T-cell (primary cell): ENCODE results near the gene ASB2. TPM values are rescaled to one million over a fixed set of nuclear protein-coding genes. Genes with fewer than 3 reads are reported as not detected.

Experiments used
- ATAC-seq, 4 experiments: fragments of 200-7000 bp in 3 of 4; fragments of 150-1000 bp in 1 of 4; cut with Tn5 transposase; replicated peaks in 1 of 4; 1 replicate in 3 of 4; 2 replicates in 1 of 4; pipeline ENCODE4 v1.10.0; 2021; ENCODE audit warnings: moderate library complexity in 3 of 4, mild to moderate bottlenecking in 2 of 4, moderate number of reproducible peaks in 1 of 4
- CTCF ChIA-PET, 2 donors: fragments of 300-600 bp; sonication (Branson Sonifier 250); formaldehyde crosslinking; loops; one replicate each; lab custom pipeline; 2022; ENCODE audit warnings: antibody characterized with exemption in 2 of 2; lab: Charles Lee
- POLR2A ChIA-PET, 2 donors: fragments of 300-600 bp; sonication (Branson Sonifier 250); formaldehyde crosslinking; loops; one replicate each; lab custom pipeline; 2022; ENCODE audit warnings: antibody characterized with exemption in 2 of 2; lab: Charles Lee
- DNase-seq, 35 experiments: peaks; one replicate each; pipeline versions ENCODE4 v3.0.0 to v3.0.0-alpha.2; 2013 to 2023
- H3K27ac ChIP-seq: one replicate; pipeline ENCODE4 v1.5.1; 2013; ENCODE audit warnings: low read length
- H3K27me3 ChIP-seq, 2 experiments: replicated peaks in 1 of 2; 1 replicate in 1 of 2; 2 replicates in 1 of 2; pipeline versions ENCODE4 v1.6.1 to v1.7.0; 2013; ENCODE audit warnings: low read length in 1 of 2, mixed read lengths in 1 of 2; ENCODE audit not compliant: control insufficient read depth in 2 of 2, insufficient read depth in 2 of 2; ENCODE audit errors: extremely low read depth in 1 of 2
- H3K36me3 ChIP-seq, 2 donors: 1 replicate in 1 of 2; 2 replicates in 1 of 2; pipeline versions ENCODE4 v1.6.1 to v1.7.0; 2013; ENCODE audit warnings: low read length in 1 of 2; ENCODE audit not compliant: control insufficient read depth in 2 of 2, insufficient read depth in 1 of 2; ENCODE audit errors: extremely low read depth in 1 of 2
- H3K4me1 ChIP-seq, 2 experiments: 1 replicate in 1 of 2; 2 replicates in 1 of 2; pipeline versions ENCODE4 v1.6.1 to v1.7.0; 2013; ENCODE audit warnings: low read length in 2 of 2, mixed read lengths in 1 of 2; ENCODE audit not compliant: insufficient read depth in 2 of 2, control insufficient read depth in 1 of 2; ENCODE audit errors: extremely low read depth in 1 of 2
- H3K4me3 ChIP-seq, 2 donors: 1 replicate in 1 of 2; 2 replicates in 1 of 2; pipeline versions ENCODE4 v1.5.1 to v1.7.0; 2013; ENCODE audit warnings: mild to moderate bottlenecking in 2 of 2, low read length in 1 of 2, moderate library complexity in 1 of 2; ENCODE audit not compliant: control insufficient read depth in 1 of 2; ENCODE audit errors: extremely low read depth in 1 of 2
- H3K9me3 ChIP-seq: 2 replicates; pipeline ENCODE4 v1.7.0; 2013
- H3K27ac Mint-ChIP-seq, 2 donors: one replicate each; pipeline ENCODE4 v1.8.0; 2020 to 2021; ENCODE audit warnings: mild to moderate bottlenecking in 2 of 2, mixed read lengths in 2 of 2
- H3K27me3 Mint-ChIP-seq, 2 donors: one replicate each; pipeline ENCODE4 v1.8.0; 2021 to 2022; ENCODE audit warnings: mixed read lengths in 2 of 2
- H3K36me3 Mint-ChIP-seq: one replicate; pipeline ENCODE4 v1.8.0; 2021; ENCODE audit warnings: mixed read lengths
- H3K4me1 Mint-ChIP-seq, 3 donors: one replicate each; pipeline ENCODE4 v1.8.0; 2020 to 2022; ENCODE audit warnings: mixed read lengths in 3 of 3, mild to moderate bottlenecking in 1 of 3
- H3K4me3 Mint-ChIP-seq, 3 donors: one replicate each; pipeline ENCODE4 v1.8.0; 2020 to 2022; ENCODE audit warnings: mild to moderate bottlenecking in 3 of 3, mixed read lengths in 3 of 3, moderate library complexity in 3 of 3
- H3K9me3 Mint-ChIP-seq, 3 donors: one replicate each; pipeline ENCODE4 v1.8.0; 2020 to 2022; ENCODE audit warnings: mixed read lengths in 3 of 3
- WGBS: methylation state at CpG from one replicate; pipeline ENCODE4 v1.1.5; 2013; ENCODE audit warnings: missing lambda C conversion rate; ENCODE audit not compliant: insufficient coverage; 5-methylcytosine and 5-hydroxymethylcytosine counted together
- total RNA-seq, 35 experiments: library from RNA in 6 of 35; stranded (reverse) in 6 of 35; fragments of 120-200 nt in 1 of 35; gene quantifications; one replicate each; pipeline versions ENCODE4 v1.2.1 to v1.2.4 and lab custom pipeline; 2013 to 2026

Gene ASB2
- total RNA-seq, 5 donors from 2014 or later (not counting 1 experiment from before 2014, with no cell fraction given), result 2.7 to 5.4 (median 3.3) TPM

- peaks cover 0 to 13% of the 10 kb centered on the region in 2 experiments for H3K27me3 ChIP-seq
- H3K9me3 ChIP-seq, result no peaks in the 10 kb centered on the region
- no peak overlapping the region for H3K27ac Mint-ChIP-seq
- DNase-seq (no peak), ATAC-seq (no peak)
- CTCF ChIA-PET, result interaction anchor here in 1 of 2 donors (0.6 kb wide), 1 partner anchor 265 kb away, joined by 3 read pairs; no protein-coding TSS in a partner anchor
- H3K36me3 ChIP-seq, result no peaks in the 10 kb centered on the region
- 73% methylated on average over 5 of the region's 18 CpGs for WGBS
- peaks cover 4 to 5% (median 4%) of the 10 kb centered on the region in 3 donors for H3K9me3 Mint-ChIP-seq
- no peak overlapping the region for H3K4me3 ChIP-seq
- H3K27me3 Mint-ChIP-seq, result peaks cover 0 to 6% of the 10 kb centered on the region in 2 donors
- H3K27ac ChIP-seq, result no peak overlapping the region
- POLR2A ChIA-PET, result no interaction called here
- H3K4me3 Mint-ChIP-seq, result no peak overlapping the region
- no peaks in the 10 kb centered on the region for H3K4me1 Mint-ChIP-seq
- H3K4me1 ChIP-seq, result no peaks in the 10 kb centered on the region
- no peaks in the 10 kb centered on the region for H3K36me3 Mint-ChIP-seq
Observed at GRCh38 chr14:93921001-93921806, 55.2 kb downstream of the ASB2 start.

DNA sequence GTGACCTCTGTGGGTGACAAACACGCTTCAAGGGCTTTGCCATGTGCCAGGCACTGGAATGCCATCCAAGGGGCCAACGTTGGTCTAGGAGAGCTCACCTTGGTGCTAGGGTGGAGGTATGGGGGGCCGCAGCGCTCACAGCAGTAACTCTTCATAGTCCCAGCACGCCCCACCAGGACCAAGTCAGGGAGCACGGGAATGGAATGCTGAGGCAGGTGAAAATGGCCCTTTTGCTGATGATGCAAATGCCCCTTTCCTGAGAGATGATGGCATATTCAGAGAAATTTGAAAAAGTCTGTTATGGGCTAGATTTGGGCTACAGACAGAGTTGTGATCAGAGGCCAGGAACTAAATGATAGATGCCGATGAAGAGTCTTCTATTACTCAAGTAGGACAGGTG lies 59.2 kb downstream of the ASB2 start:
- Histone ChIP-seq H3K4me1 (no peaks in the 10 kb centered on the region), H3K27me3 (peaks cover 0 to 19% of the 10 kb centered on the region in 2 experiments), H3K9me3 (no peaks in the 10 kb centered on the region), H3K27ac (no peak overlapping the region), H3K36me3 (no peaks in the 10 kb centered on the region), H3K4me3 (no peak overlapping the region)
- peaks cover 4 to 7% of the 10 kb centered on the region in 2 donors for H3K27me3 Mint-ChIP-seq
- DNase-seq (no peak), ATAC-seq (no peak)
- H3K4me1 Mint-ChIP-seq, result no peaks in the 10 kb centered on the region
- no peak overlapping the region for H3K27ac Mint-ChIP-seq
- POLR2A ChIA-PET, result no interaction called here
- H3K4me3 Mint-ChIP-seq, result no peak overlapping the region
- no peaks in the 10 kb centered on the region for H3K36me3 Mint-ChIP-seq
- H3K9me3 Mint-ChIP-seq, result peaks cover 4 to 7% (median 5%) of the 10 kb centered on the region in 3 donors
- 81% methylated on average over 6 of the region's 7 CpGs for WGBS
- CTCF ChIA-PET, result no interaction called here

- Mint-ChIP-seq H3K9me3 (peaks cover 4 to 7% (median 5%) of the 10 kb centered on the region in 3 donors), H3K4me1 (no peaks in the 10 kb centered on the region), H3K36me3 (no peaks in the 10 kb centered on the region), H3K4me3 (no peak overlapping the region), H3K27me3 (peaks cover 4 to 7% of the 10 kb centered on the region in 2 donors), H3K27ac (no peak overlapping the region)
- ChIA-PET CTCF (no interaction called here), POLR2A (no interaction called here)
- Histone ChIP-seq H3K4me1 (no peaks in the 10 kb centered on the region), H3K27me3 (peaks cover 0 to 20% of the 10 kb centered on the region in 2 experiments), H3K4me3 (no peak overlapping the region), H3K9me3 (no peaks in the 10 kb centered on the region), H3K36me3 (no peaks in the 10 kb centered on the region), H3K27ac (no peak overlapping the region)
- WGBS, result no CpG with 5 or more reads among the region's 3 CpGs
- no peak for ATAC-seq
- DNase-seq, result no peak
Observed at GRCh38 chr14:93916498-93916897, 59.9 kb downstream of the ASB2 start.

- Mint-ChIP-seq H3K4me3 (no peak overlapping the region), H3K27me3 (peaks cover 5 to 7% of the 10 kb centered on the region in 2 donors), H3K4me1 (no peaks in the 10 kb centered on the region), H3K27ac (no peak overlapping the region), H3K36me3 (no peaks in the 10 kb centered on the region), H3K9me3 (peaks cover 4 to 7% (median 5%) of the 10 kb centered on the region in 3 donors)
- Histone ChIP-seq H3K27ac (no peak overlapping the region), H3K9me3 (no peaks in the 10 kb centered on the region), H3K4me3 (no peak overlapping the region), H3K4me1 (no peaks in the 10 kb centered on the region), H3K27me3 (peaks cover 0 to 15% of the 10 kb centered on the region in 2 experiments), H3K36me3 (no peaks in the 10 kb centered on the region)
- DNase-seq, result no peak
- ATAC-seq, result no peak
- ChIA-PET CTCF (no interaction called here), POLR2A (no interaction called here)
- no CpG with 5 or more reads among the region's 2 CpGs for WGBS
Observed at GRCh38 chr14:93915800-93916199, 60.6 kb downstream of the ASB2 start.

DNA sequence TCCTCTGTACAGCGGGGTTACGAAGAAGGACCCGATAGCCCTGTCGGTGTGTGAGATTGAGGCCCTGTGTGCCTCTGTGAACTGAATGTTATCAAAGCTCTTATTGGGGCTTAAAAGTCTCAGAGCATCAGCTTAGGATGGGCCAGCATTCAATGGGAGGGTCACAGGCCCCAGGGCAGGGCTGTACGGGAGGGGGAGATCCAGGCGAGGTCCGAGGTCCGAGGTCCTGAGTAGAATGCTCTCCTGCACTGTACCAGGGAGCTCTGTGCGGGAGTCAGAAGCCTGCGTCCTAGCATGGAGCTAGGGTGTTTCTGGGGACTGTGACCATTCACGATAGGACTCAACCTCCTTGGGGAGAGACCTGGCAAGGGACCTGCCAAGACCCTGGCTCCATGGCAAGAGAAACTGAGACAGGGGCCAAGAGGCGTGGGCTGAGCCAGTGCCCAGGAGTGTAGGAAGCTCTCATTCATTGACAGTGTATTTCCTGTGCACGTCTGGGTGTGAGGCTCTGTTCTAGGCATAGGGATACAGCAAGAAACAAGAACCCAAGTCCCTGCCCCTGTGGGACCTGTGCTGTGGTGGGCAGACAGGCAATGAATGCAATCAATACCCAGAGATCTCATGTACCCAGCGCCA lies 61.2 kb downstream of the ASB2 start:
- ChIA-PET POLR2A (no interaction called here), CTCF (no interaction called here)
- no peaks in the 10 kb centered on the region for H3K4me1 Mint-ChIP-seq
- Histone ChIP-seq H3K9me3 (no peaks in the 10 kb centered on the region), H3K4me3 (no peak overlapping the region), H3K27me3 (peaks cover 0 to 20% of the 10 kb centered on the region in 2 experiments), H3K4me1 (no peaks in the 10 kb centered on the region), H3K27ac (no peak overlapping the region), H3K36me3 (no peaks in the 10 kb centered on the region)
- no peak for DNase-seq
- WGBS, result 87% methylated on average over 12 of the region's 14 CpGs
- H3K4me3 Mint-ChIP-seq, result no peak overlapping the region
- peaks cover 7% of the 10 kb centered on the region in 2 donors for H3K27me3 Mint-ChIP-seq
- no peak overlapping the region for H3K27ac Mint-ChIP-seq
- H3K36me3 Mint-ChIP-seq, result no peaks in the 10 kb centered on the region
- ATAC-seq, result no peak
- H3K9me3 Mint-ChIP-seq, result peaks cover 4 to 7% (median 5%) of the 10 kb centered on the region in 3 donors

GRCh38 chr14:93914278-93914677 lies 62.1 kb downstream of the ASB2 start:
- Histone ChIP-seq H3K4me1 (no peaks in the 10 kb centered on the region), H3K9me3 (no peaks in the 10 kb centered on the region), H3K36me3 (no peaks in the 10 kb centered on the region), H3K4me3 (no peak overlapping the region), H3K27ac (no peak overlapping the region), H3K27me3 (peaks cover 0 to 24% of the 10 kb centered on the region in 2 experiments)
- DNase-seq (no peak), ATAC-seq (no peak)
- H3K9me3 Mint-ChIP-seq, result peaks cover 0 to 3% (median 0%) of the 10 kb centered on the region in 3 donors
- CTCF ChIA-PET, result no interaction called here
- POLR2A ChIA-PET, result no interaction called here
- H3K4me3 Mint-ChIP-seq, result no peak overlapping the region
- WGBS, result 29% methylated on average over 1 of the region's 4 CpGs
- peaks cover 7 to 10% of the 10 kb centered on the region in 2 donors for H3K27me3 Mint-ChIP-seq
- H3K4me1 Mint-ChIP-seq, result no peaks in the 10 kb centered on the region
- no peaks in the 10 kb centered on the region for H3K36me3 Mint-ChIP-seq
- H3K27ac Mint-ChIP-seq, result no peak overlapping the region
